H1 (cell line): ENCODE results near the gene ASS1. TPM values are rescaled to one million over a fixed set of nuclear protein-coding genes. Genes with fewer than 3 reads are reported as not detected.

Source experiments
- ASH2L ChIP-seq: fragments of 200-600, 300-600 bp; sonication (generic); IDR thresholded peaks from one replicate; pipeline ENCODE4 v1.7.1; 2017; ENCODE audit warnings: low read length
- ATF3 ChIP-seq: IDR thresholded peaks from 2 replicates; pipeline ENCODE4 v1.6.1; 2011; ENCODE audit warnings: low read depth, mild to moderate bottlenecking, low read length; ENCODE audit not compliant: insufficient read depth
- BACH1 ChIP-seq: IDR thresholded peaks from 2 replicates; pipeline ENCODE4 v1.6.1; 2012; ENCODE audit warnings: low read length, improper control_type of control experiment
- BRCA1 ChIP-seq: IDR thresholded peaks from 2 replicates; pipeline ENCODE4 v1.6.1; 2012; ENCODE audit warnings: low read depth, low read length, improper control_type of control experiment
- CBX8 ChIP-seq: fragments of 300-800, 300-1000 bp; sonication (generic); IDR thresholded peaks from 2 replicates; pipeline ENCODE4 v1.7.1; 2016; ENCODE audit warnings: low read depth, low read length, borderline replicate concordance
- CEBPB ChIP-seq: IDR thresholded peaks from 2 replicates; pipeline ENCODE4 v1.6.1; 2012; ENCODE audit warnings: low read depth, low read length
- CREB1 ChIP-seq: IDR thresholded peaks from 2 replicates; pipeline ENCODE4 v1.6.1; 2012; ENCODE audit warnings: inconsistent platforms
- CTCF ChIP-seq, 3 experiments: IDR thresholded peaks; 1 replicate in 2 of 3; 2 replicates in 1 of 3; pipeline versions ENCODE4 v1.5.1 to v1.6.1; 2011; ENCODE audit warnings: low read length in 3 of 3, mild to moderate bottlenecking in 3 of 3, inconsistent platforms in 2 of 3, low read depth in 1 of 3, moderate library complexity in 1 of 3; ENCODE audit not compliant: insufficient read depth in 1 of 3; ENCODE audit errors: control extremely low read depth in 1 of 3
- E2F6 ChIP-seq: IDR thresholded peaks from 2 replicates; pipeline ENCODE4 v1.6.1; 2012; ENCODE audit warnings: inconsistent platforms
- EZH2 ChIP-seq: fragments of 200-600 bp; sonication (generic); IDR thresholded peaks from 2 replicates; pipeline ENCODE4 v1.7.1; 2012; ENCODE audit warnings: low read depth, mild to moderate bottlenecking, moderate library complexity, low read length, inconsistent platforms; ENCODE audit not compliant: severe bottlenecking
- KDM1A ChIP-seq: fragments of 200-600, 300-600 bp; sonication (generic); IDR thresholded peaks from 2 replicates; pipeline ENCODE4 v1.7.1; 2016; ENCODE audit warnings: mild to moderate bottlenecking, low read length, borderline replicate concordance
- KDM4A ChIP-seq: IDR thresholded peaks from one replicate; pipeline ENCODE4 v1.7.1; 2012; ENCODE audit warnings: low read depth, mild to moderate bottlenecking, moderate library complexity, low read length, inconsistent platforms; ENCODE audit not compliant: severe bottlenecking
- MAFK ChIP-seq: IDR thresholded peaks from 2 replicates; pipeline ENCODE4 v1.6.1; 2012; ENCODE audit warnings: low read depth, mild to moderate bottlenecking, improper control_type of control experiment, low read length
- MAX ChIP-seq: IDR thresholded peaks from 2 replicates; pipeline ENCODE4 v1.6.1; 2012; ENCODE audit warnings: inconsistent platforms
- PHF8 ChIP-seq: fragments of 200-600 bp; sonication (generic); conservative IDR thresholded peaks from 2 replicates; pipeline ENCODE4 v1.7.1; 2012; ENCODE audit warnings: low read depth, mild to moderate bottlenecking, inconsistent platforms, low read length, moderate library complexity
- SIN3A ChIP-seq, 2 experiments: IDR thresholded peaks in 1 of 2; conservative IDR thresholded peaks in 1 of 2; 2 replicates each; pipeline ENCODE4 v1.6.1; 2011 to 2012; ENCODE audit warnings: low read length in 2 of 2, improper control_type of control experiment in 1 of 2, low read depth in 1 of 2, mild to moderate bottlenecking in 1 of 2
- TBP ChIP-seq: IDR thresholded peaks from 2 replicates; pipeline ENCODE4 v1.6.1; 2011; ENCODE audit warnings: low read depth, low read length, improper control_type of control experiment
- TCF12 ChIP-seq: IDR thresholded peaks from 2 replicates; pipeline ENCODE4 v1.6.1; 2011; ENCODE audit warnings: low read depth, mild to moderate bottlenecking, low read length
- YY1 ChIP-seq: IDR thresholded peaks from 2 replicates; pipeline ENCODE4 v1.6.1; 2011; ENCODE audit warnings: low read depth, mild to moderate bottlenecking, low read length
- polyA plus RNA-seq, 7 experiments: library from polyadenylated mRNA; depleted of rRNA in 3 of 7; stranded (reverse) in 5 of 7; unstranded in 2 of 7; fragments of >200 nt in 5 of 7; fragments of 200-250 nt in 2 of 7; gene quantifications; 1 replicate in 5 of 7; 2 replicates in 1 of 7; 4 replicates in 1 of 7; pipeline versions ENCODE4 v1.2.1 to v1.2.3, GENCODE V29; 2011 to 2013; ENCODE audit warnings: missing spikeins in 2 of 7, mixed read lengths in 2 of 7
- total RNA-seq: library from RNA; stranded (reverse); fragmentation: NEBNext Ultra II Directional; extraction: Animal tissue kit (Norgen Biotek cat#: 25700); gene quantifications from 2 replicates; pipeline ENCODE4 v1.2.1, GENCODE V29; 2021

The ASS1 gene
- total and polyA plus RNA-seq, 2 of the 8 experiments (the other 6 are each of a cell fraction or from before 2014, with no cell fraction given), result 108 to 296 TPM

GRCh38 chr9:130535818-130536521 lies 91.2 kb downstream of the ASS1 start (continued):
- TF ChIP-seq PHF8, result 0 out of 2 replicates have a peak, but pooled peaks have one; percentile 10
- TF ChIP-seq KDM4A, result peak; percentile 5
- TF ChIP-seq ASH2L, result peak; percentile 64
- TF ChIP-seq ATF3, result no peak
- no peak for TF ChIP-seq CEBPB
- TF ChIP-seq SIN3A (conservative IDR thresholded peaks at IDR 0.05 in 1 of 2, IDR thresholded peaks at IDR 0.05 in 1 of 2; ENCODE audit: low read depth in 1 of 2, low read length in 2 of 2), result no peak
- no peak for TF ChIP-seq CBX8
- TF ChIP-seq MAFK, result no peak
- TF ChIP-seq BRCA1, result no peak
- TF ChIP-seq MAX, result 0 out of 2 replicates have a peak, but pooled peaks have one; percentile 25
- TF ChIP-seq YY1, result 0 out of 2 replicates have a peak, but pooled peaks have one; percentile 41
- no peak for TF ChIP-seq CTCF (IDR thresholded peaks at IDR 0.05; ENCODE audit: control extremely low read depth in 1 of 3, insufficient read depth in 1 of 3, low read depth in 1 of 3, low read length in 3 of 3)
- no peak for TF ChIP-seq BACH1
- no peak for TF ChIP-seq KDM1A
- no peak for TF ChIP-seq E2F6
- TF ChIP-seq TCF12, result no peak
- TF ChIP-seq EZH2, result peak; percentile 24
- no peak for TF ChIP-seq CREB1
- no peak for TF ChIP-seq TBP
